HCT116 (cell line): Measurements from ENCODE around the gene THAP3.

Experiments used
- RAD21 ChIP-seq: IDR thresholded peaks from 2 replicates; pipeline ENCODE4 v1.6.1; 2012; ENCODE audit warnings: low read depth, mild to moderate bottlenecking
- REST ChIP-seq: IDR thresholded peaks from 2 replicates; pipeline ENCODE4 v1.6.1; 2012; ENCODE audit warnings: low read depth

GRCh38 chr1:6668503-6668902 lies 43.8 kb downstream of the THAP3 start:
- TF ChIP-seq RAD21 (no peak), REST (no peak)
